Lower leg skin (tissue), 3 donors: Measurements from ENCODE around the gene MILR1.

Source experiments
- POLR2A ChIP-seq, 2 donors: fragments of 450-650 bp; IDR thresholded peaks; one replicate each; pipeline ENCODE4 v1.6.1; 2016 to 2017; ENCODE audit warnings: antibody characterized with exemption in 2 of 2, mild to moderate bottlenecking in 1 of 2, moderate library complexity in 1 of 2
- TF ChIP-seq, protein P1 (sequence below), 3 donors: fragments of 450-650 bp; IDR thresholded peaks; one replicate each; pipeline ENCODE4 v1.5.1; 2016; ENCODE audit warnings: antibody characterized with exemption in 3 of 3, mild to moderate bottlenecking in 3 of 3, moderate library complexity in 2 of 3

DNA sequence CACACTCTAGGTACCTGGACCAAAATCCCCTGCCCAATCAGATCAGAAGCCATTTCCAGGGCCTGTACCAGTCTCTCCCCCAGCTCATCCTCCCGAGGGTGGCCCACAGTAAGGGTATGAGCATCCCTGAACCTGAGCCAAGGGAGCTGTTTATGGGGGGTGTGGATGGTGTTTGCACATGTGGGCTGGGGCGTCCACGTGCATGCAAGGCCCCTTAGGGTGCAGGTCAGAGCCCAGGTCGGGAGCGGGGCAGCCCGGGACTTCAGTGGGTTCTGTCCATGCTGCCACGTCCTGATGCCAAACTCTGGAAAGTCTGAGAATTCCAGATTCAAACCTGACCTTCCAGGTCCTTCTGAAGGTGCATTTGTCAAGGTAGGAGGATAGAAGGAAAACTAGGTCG lies 9.8 kb downstream of the MILR1 start:
- TF ChIP-seq, protein P1, sequence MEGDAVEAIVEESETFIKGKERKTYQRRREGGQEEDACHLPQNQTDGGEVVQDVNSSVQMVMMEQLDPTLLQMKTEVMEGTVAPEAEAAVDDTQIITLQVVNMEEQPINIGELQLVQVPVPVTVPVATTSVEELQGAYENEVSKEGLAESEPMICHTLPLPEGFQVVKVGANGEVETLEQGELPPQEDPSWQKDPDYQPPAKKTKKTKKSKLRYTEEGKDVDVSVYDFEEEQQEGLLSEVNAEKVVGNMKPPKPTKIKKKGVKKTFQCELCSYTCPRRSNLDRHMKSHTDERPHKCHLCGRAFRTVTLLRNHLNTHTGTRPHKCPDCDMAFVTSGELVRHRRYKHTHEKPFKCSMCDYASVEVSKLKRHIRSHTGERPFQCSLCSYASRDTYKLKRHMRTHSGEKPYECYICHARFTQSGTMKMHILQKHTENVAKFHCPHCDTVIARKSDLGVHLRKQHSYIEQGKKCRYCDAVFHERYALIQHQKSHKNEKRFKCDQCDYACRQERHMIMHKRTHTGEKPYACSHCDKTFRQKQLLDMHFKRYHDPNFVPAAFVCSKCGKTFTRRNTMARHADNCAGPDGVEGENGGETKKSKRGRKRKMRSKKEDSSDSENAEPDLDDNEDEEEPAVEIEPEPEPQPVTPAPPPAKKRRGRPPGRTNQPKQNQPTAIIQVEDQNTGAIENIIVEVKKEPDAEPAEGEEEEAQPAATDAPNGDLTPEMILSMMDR (IDR thresholded peaks at IDR 0.05) = no peak
- no peak for TF ChIP-seq POLR2A (IDR thresholded peaks at IDR 0.05)
